Transverse colon (tissue), 4 donors: ENCODE measurements around the gene FBLN2. TPM values are rescaled to one million over a fixed set of nuclear protein-coding genes. Genes with fewer than 3 reads are reported as not detected.

Experiments used
- DNase-seq: peaks from one replicate; pipeline ENCODE4 v3.0.0-alpha.2; 2019
- H3K27ac ChIP-seq, 4 donors: fragments of 200-600 bp; sonication (generic); 2 replicates each; pipeline ENCODE4 v1.5.1; 2016 to 2018; ENCODE audit warnings: inconsistent platforms in 4 of 4
- H3K27me3 ChIP-seq: fragments of 200-600 bp; sonication (generic); 2 replicates; pipeline ENCODE4 v1.5.1; 2017; ENCODE audit warnings: inconsistent platforms
- H3K36me3 ChIP-seq, 4 donors: fragments of 200-600 bp; sonication (generic); 2 replicates each; pipeline ENCODE4 v1.5.1; 2017 to 2019; ENCODE audit warnings: inconsistent platforms in 4 of 4
- H3K4me1 ChIP-seq, 4 donors: fragments of 200-600 bp; sonication (generic); 2 replicates each; pipeline ENCODE4 v1.5.1; 2017 to 2020; ENCODE audit warnings: inconsistent platforms in 4 of 4
- H3K4me3 ChIP-seq, 4 donors: fragments of 200-600 bp; sonication (generic); 1 replicate in 1 of 4; 2 replicates in 3 of 4; pipeline versions ENCODE4 v1.5.1 to v1.6.1; 2017 to 2019; ENCODE audit warnings: inconsistent platforms in 4 of 4
- H3K9me3 ChIP-seq, 2 donors: fragments of 200-600 bp; sonication (generic); 2 replicates each; pipeline ENCODE4 v1.5.1; 2017 to 2019; ENCODE audit warnings: inconsistent platforms in 2 of 2
- CTCF ChIP-seq, 5 experiments: fragments of 200-600 bp in 3 of 5; fragments of 450-650 bp in 2 of 5; sonication (generic) in 3 of 5; IDR thresholded peaks; 1 replicate in 2 of 5; 2 replicates in 3 of 5; pipeline ENCODE4 v1.5.1; 2016 to 2017; ENCODE audit warnings: antibody characterized with exemption in 5 of 5, inconsistent platforms in 3 of 5, mild to moderate bottlenecking in 2 of 5, moderate library complexity in 1 of 5
- EP300 ChIP-seq: sonication (generic); formaldehyde crosslinking; IDR thresholded peaks from one replicate; pipeline ENCODE4 v1.6.1; 2017; ENCODE audit warnings: antibody characterized with exemption, low read depth
- POLR2A ChIP-seq: fragments of 450-650 bp; IDR thresholded peaks from one replicate; pipeline ENCODE4 v1.6.1; 2016; ENCODE audit warnings: antibody characterized with exemption, mild to moderate bottlenecking, moderate library complexity
- POLR2AphosphoS5 ChIP-seq, 3 donors: sonication (generic); formaldehyde crosslinking; IDR thresholded peaks; one replicate each; pipeline ENCODE4 v1.6.1; 2016; ENCODE audit warnings: antibody characterized with exemption in 3 of 3
- WGBS, 2 donors: methylation state at CpG; one replicate each; pipeline ENCODE4 v1.1.5; 2018; ENCODE audit warnings: low coverage in 1 of 2; 5-methylcytosine and 5-hydroxymethylcytosine counted together
- in situ Hi-C, 4 donors: fragments of 200-750 bp; cut with MboI; loops; one replicate each; pipeline versions ENCODE4 v1.15.0 to v1.15.1; 2017; ENCODE audit warnings: low sequenced_read_pairs in 3 of 4, low pct_ligation_motif_present in 1 of 4, low pct_unique_long_range_greater_than_20kb in 1 of 4
- intact Hi-C: fragments of 100-400 bp; cut with DNase I; formaldehyde crosslinking; loops from one replicate; pipeline ENCODE4 v1.15.1; 2023; ENCODE audit warnings: low total_unique reads
- total RNA-seq, 4 donors: library from RNA; depleted of rRNA; stranded (reverse); fragments of >200 nt; gene quantifications; one replicate each; pipeline ENCODE4 v1.1.0, GENCODE V29; 2016

The FBLN2 gene
- total RNA-seq, 4 donors from 2014 or later = 23.0 to 51.5 (median 31.4) TPM

DNA sequence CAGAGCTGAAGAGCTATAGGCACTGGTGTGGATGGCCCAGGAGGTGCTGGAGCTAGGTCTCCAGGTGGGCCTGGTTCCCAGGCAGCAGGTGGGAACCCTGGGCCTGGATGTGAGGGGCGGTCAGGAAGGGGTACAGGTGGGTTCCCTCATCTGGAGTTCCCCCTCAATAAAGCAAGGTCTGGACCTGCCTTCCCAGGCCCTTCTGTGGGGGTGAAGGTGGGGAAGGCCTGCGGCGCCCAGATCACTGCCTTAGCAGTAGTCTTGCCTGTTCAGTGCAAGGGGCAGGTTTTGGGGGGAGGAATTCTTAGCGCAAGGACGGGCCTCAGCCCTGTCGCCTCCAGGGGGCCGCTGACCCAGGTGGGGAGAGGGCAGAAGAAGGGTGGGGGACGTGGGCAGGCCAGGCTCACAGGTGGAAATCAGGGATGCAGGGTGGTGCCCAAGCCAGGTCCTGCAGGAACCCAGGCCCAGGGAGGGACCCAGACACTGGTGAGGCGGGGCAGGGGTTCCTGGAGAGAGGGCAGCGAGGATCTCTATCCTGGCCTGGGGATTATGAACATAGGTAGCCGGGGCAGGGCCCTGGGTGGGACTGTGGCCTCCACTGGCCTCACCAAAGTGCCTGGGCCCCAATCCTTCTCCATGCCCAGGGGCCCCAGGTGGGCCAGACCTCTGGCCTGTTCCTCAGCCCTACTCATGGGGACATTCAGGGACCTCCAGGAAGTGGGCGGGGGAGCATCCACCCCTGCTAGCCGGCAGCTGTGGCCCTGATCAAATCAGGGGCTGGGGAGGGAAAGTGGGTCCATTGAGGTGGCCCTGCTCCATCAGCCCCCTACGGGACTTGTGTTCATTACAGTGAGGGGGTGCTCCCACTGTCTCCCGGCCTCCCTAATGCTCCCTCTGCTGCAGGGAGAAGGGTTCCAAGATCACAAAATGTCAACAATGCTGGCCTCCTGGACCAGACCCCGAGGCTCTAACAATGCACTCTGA, 43.5 kb upstream of the FBLN2 start:
- intact Hi-C loops = no loop called here
- 93% methylated on average over 16 of the region's 16 CpGs; no CpG with 5 or more reads in 1 of the 2 donors for WGBS, 2 donors
- DNase-seq = no peak
- H3K4me1 ChIP-seq = no peaks in the 10 kb centered on the region
- no peaks in the 10 kb centered on the region for H3K27me3 ChIP-seq
- in situ Hi-C loops = no loop called here
- H3K4me3 ChIP-seq = no peak overlapping the region
- H3K9me3 ChIP-seq = no peaks in the 10 kb centered on the region
- no peak overlapping the region for H3K27ac ChIP-seq
- no peak for TF ChIP-seq POLR2AphosphoS5 (IDR thresholded peaks at IDR 0.05)
- TF ChIP-seq EP300 = no peak
- no peak for TF ChIP-seq POLR2A
- TF ChIP-seq CTCF (IDR thresholded peaks at IDR 0.05) = no peak
- H3K36me3 ChIP-seq = no peaks in the 10 kb centered on the region

- in situ Hi-C loops = no loop called here
- no peak overlapping the region for H3K27ac ChIP-seq
- TF ChIP-seq POLR2AphosphoS5 (IDR thresholded peaks at IDR 0.05) = no peak
- TF ChIP-seq CTCF (IDR thresholded peaks at IDR 0.05) = no peak
- no peak for TF ChIP-seq EP300
- TF ChIP-seq POLR2A = no peak
Observed at GRCh38 chr3:13506239-13506638, 42.7 kb upstream of the FBLN2 start.

GRCh38 chr3:13506680-13507079, 42.2 kb upstream of the FBLN2 start:
- no peaks in the 10 kb centered on the region for H3K36me3 ChIP-seq
- no peak overlapping the region for H3K4me3 ChIP-seq
- no peaks in the 10 kb centered on the region for H3K9me3 ChIP-seq
- TF ChIP-seq POLR2A = no peak
- TF ChIP-seq CTCF (IDR thresholded peaks at IDR 0.05) = no peak
- TF ChIP-seq EP300 = no peak
- no peak for TF ChIP-seq POLR2AphosphoS5 (IDR thresholded peaks at IDR 0.05)
- in situ Hi-C loops = no loop called here
- WGBS, 2 donors = 50 to 58% methylated on average over 1 to 4 of the region's 4 CpGs
- intact Hi-C loops = no loop called here
- no peaks in the 10 kb centered on the region for H3K27me3 ChIP-seq
- no peak for DNase-seq
- H3K4me1 ChIP-seq = no peaks in the 10 kb centered on the region
- no peak overlapping the region for H3K27ac ChIP-seq

More at GRCh38 chr3:13506239-13506638, 42.7 kb upstream of the FBLN2 start:
- Histone ChIP-seq H3K27me3 (no peaks in the 10 kb centered on the region), H3K4me1 (no peaks in the 10 kb centered on the region), H3K36me3 (no peaks in the 10 kb centered on the region), H3K4me3 (no peak overlapping the region), H3K9me3 (no peaks in the 10 kb centered on the region)
- WGBS, 2 donors = 90% methylated on average over 1 of the region's 1 CpG; no CpG with 5 or more reads in 1 of the 2 donors
- no peak for DNase-seq
- intact Hi-C loops = no loop called here

- H3K27ac ChIP-seq = no peak overlapping the region
- no peaks in the 10 kb centered on the region for H3K27me3 ChIP-seq
- DNase-seq = no peak
- no peaks in the 10 kb centered on the region for H3K36me3 ChIP-seq
- 66% methylated on average over 3 of the region's 3 CpGs; no CpG with 5 or more reads in 1 of the 2 donors for WGBS, 2 donors
- in situ Hi-C loops (no loop called here), intact Hi-C loops (no loop called here)
- H3K4me3 ChIP-seq = no peak overlapping the region
- H3K4me1 ChIP-seq = no peaks in the 10 kb centered on the region
- TF ChIP-seq EP300 (no peak), CTCF (IDR thresholded peaks at IDR 0.05) (no peak)
- H3K9me3 ChIP-seq = no peaks in the 10 kb centered on the region
Observed at GRCh38 chr3:13507247-13507569, 41.7 kb upstream of the FBLN2 start.
